Smooth muscle cell (in vitro differentiated cells): ENCODE data around the gene RRP1. TPM values are rescaled to one million over a fixed set of nuclear protein-coding genes. Genes with fewer than 3 reads are reported as not detected.

ENCODE experiments used
- DNase-seq: peaks from one replicate; lab custom pipeline; 2025; ENCODE audit not compliant: unreplicated experiment; lab: John Stamatoyannopoulos, UW
- H2AFZ ChIP-seq: fragments of 200-600 bp; sonication (generic); 2 replicates; pipeline ENCODE4 v1.6.0; 2016; ENCODE audit warnings: antibody characterized with exemption, low read depth, mild to moderate bottlenecking
- H3F3A ChIP-seq: fragments of 200-600 bp; sonication (generic); 2 replicates; pipeline ENCODE4 v1.6.0; 2017; ENCODE audit warnings: antibody characterized with exemption, low read depth
- H3K27ac ChIP-seq: fragments of 200-600 bp; sonication (generic); 2 replicates; pipeline ENCODE4 v1.5.1; 2016; ENCODE audit warnings: low read depth, mild to moderate bottlenecking
- H3K27me3 ChIP-seq: fragments of 200-600 bp; sonication (generic); 2 replicates; pipeline ENCODE4 v1.6.1; 2016; ENCODE audit warnings: low read depth, mild to moderate bottlenecking
- H3K36me3 ChIP-seq: fragments of 200-600 bp; sonication (generic); 2 replicates; pipeline ENCODE4 v1.5.1; 2016; ENCODE audit warnings: low read depth
- H3K4me1 ChIP-seq: fragments of 200-600 bp; sonication (generic); 2 replicates; pipeline ENCODE4 v1.5.1; 2016; ENCODE audit warnings: low read depth
- H3K4me2 ChIP-seq: fragments of 200-600 bp; sonication (generic); 2 replicates; pipeline ENCODE4 v1.6.0; 2016; ENCODE audit warnings: mild to moderate bottlenecking
- H3K4me3 ChIP-seq: fragments of 200-600 bp; sonication (generic); 2 replicates; pipeline ENCODE4 v1.5.1; 2016; ENCODE audit warnings: mild to moderate bottlenecking
- H3K79me2 ChIP-seq: fragments of 200-600 bp; sonication (generic); 2 replicates; pipeline ENCODE4 v1.6.0; 2016; ENCODE audit warnings: low read depth, mild to moderate bottlenecking
- H3K9ac ChIP-seq: fragments of 200-600 bp; sonication (generic); 2 replicates; pipeline ENCODE4 v1.6.0; 2016; ENCODE audit warnings: low read depth
- H3K9me3 ChIP-seq: fragments of 200-600 bp; sonication (generic); replicated peaks from 2 replicates; pipeline ENCODE4 v1.5.1; 2016; ENCODE audit warnings: low read depth
- H4K20me1 ChIP-seq: fragments of 200-600 bp; sonication (generic); 2 replicates; pipeline ENCODE4 v1.6.0; 2016; ENCODE audit warnings: low read depth
- CTCF ChIP-seq: fragments of 200-600 bp; sonication (generic); IDR thresholded peaks from 2 replicates; pipeline ENCODE4 v1.5.1; 2017; ENCODE audit warnings: borderline replicate concordance, mild to moderate bottlenecking, antibody characterized with exemption; ENCODE audit not compliant: insufficient read depth, poor library complexity, severe bottlenecking
- WGBS: methylation state at CpG from one replicate; pipeline ENCODE4 v1.1.7; 2016; ENCODE audit warnings: low lambda C conversion rate; 5-methylcytosine and 5-hydroxymethylcytosine counted together
- polyA plus RNA-seq: library from polyadenylated mRNA; unstranded; fragments of >200 nt; fragmentation: Nextera tagmentation; extraction: Ambion mirVana; gene quantifications from 2 replicates; pipeline ENCODE4 v1.2.1, GENCODE V29; 2016
- total RNA-seq: library from RNA; depleted of rRNA; stranded (reverse); fragments of >200 nt; gene quantifications from 2 replicates; pipeline ENCODE4 v1.2.3, GENCODE V29; 2014

Gene RRP1
- total and polyA plus RNA-seq, 2 experiments from 2014 or later: 11.3 to 17.5 TPM

GRCh38 chr21:43813656-43813980 is 24.2 kb downstream of the RRP1 start:
- no peak for DNase-seq
- H3F3A ChIP-seq: no peaks in the 10 kb centered on the region
- H3K9ac ChIP-seq: no peak overlapping the region
- no peak for TF ChIP-seq CTCF
- no peak overlapping the region for H2AFZ ChIP-seq
- H3K4me2 ChIP-seq: no peak overlapping the region
- no peaks in the 10 kb centered on the region for H3K36me3 ChIP-seq
- no peaks in the 10 kb centered on the region for H3K79me2 ChIP-seq
- 87% methylated on average over 5 of the region's 5 CpGs for WGBS
- H3K4me3 ChIP-seq: no peak overlapping the region
- H3K4me1 ChIP-seq: no peaks in the 10 kb centered on the region
- no peaks in the 10 kb centered on the region for H3K9me3 ChIP-seq
- no peaks in the 10 kb centered on the region for H3K27me3 ChIP-seq
- no peaks in the 10 kb centered on the region for H4K20me1 ChIP-seq
- no peak overlapping the region for H3K27ac ChIP-seq

- Histone ChIP-seq H3K4me2 (no peak overlapping the region), H3K27ac (no peak overlapping the region), H3F3A (no peaks in the 10 kb centered on the region), H3K36me3 (no peaks in the 10 kb centered on the region), H3K79me2 (no peaks in the 10 kb centered on the region), H2AFZ (no peak overlapping the region), H4K20me1 (no peaks in the 10 kb centered on the region), H3K4me3 (no peak overlapping the region), H3K9ac (no peak overlapping the region), H3K4me1 (no peaks in the 10 kb centered on the region), H3K9me3 (no peaks in the 10 kb centered on the region), H3K27me3 (no peaks in the 10 kb centered on the region)
- WGBS: 71% methylated on average over 28 of the region's 28 CpGs
- DNase-seq: no peak
- no peak for TF ChIP-seq CTCF
Measured at GRCh38 chr21:43814215-43815106, 25.1 kb downstream of the RRP1 start.

GRCh38 chr21:43815107-43815613 is 25.8 kb downstream of the RRP1 start:
- Histone ChIP-seq H3K27me3 (no peaks in the 10 kb centered on the region), H3K4me2 (no peak overlapping the region), H3K4me3 (no peak overlapping the region), H3K4me1 (no peaks in the 10 kb centered on the region), H3K79me2 (no peaks in the 10 kb centered on the region), H3K27ac (no peak overlapping the region), H3K9ac (no peak overlapping the region), H3F3A (no peaks in the 10 kb centered on the region), H2AFZ (no peak overlapping the region), H3K9me3 (no peaks in the 10 kb centered on the region), H3K36me3 (no peaks in the 10 kb centered on the region), H4K20me1 (no peaks in the 10 kb centered on the region)
- TF ChIP-seq CTCF: no peak
- no peak for DNase-seq
- WGBS: 64% methylated on average over 6 of the region's 27 CpGs
